GM10248 (cell line): ENCODE measurements around the gene ASPHD1.
"Not testable (repeated sequence)": the region's sequence is repeated elsewhere in the genome, so short reads cannot be mapped to it uniquely, and the experiment has no call there.

ENCODE experiments used
- CTCF ChIA-PET: fragments of 300-600 bp; sonication (Branson Sonifier 250); formaldehyde crosslinking; extraction: SDS; loops from one replicate; lab custom pipeline; 2021; ENCODE audit warnings: antibody characterized with exemption; lab: Yijun Ruan, JAX
- POLR2A ChIA-PET: fragments of 350-650 bp; sonication (Branson Sonifier 250); formaldehyde crosslinking; extraction: SDS; loops from one replicate; lab custom pipeline; 2020; ENCODE audit warnings: antibody characterized with exemption; lab: Yijun Ruan, JAX
- DNase-seq: peaks from one replicate; pipeline ENCODE4 v3.0.0; 2012; ENCODE audit errors: extremely low spot score
- TF ChIP-seq, protein P1 (sequence below): IDR thresholded peaks from 2 replicates; pipeline ENCODE4 v1.5.1; 2012; ENCODE audit warnings: mild to moderate bottlenecking, low read depth; ENCODE audit errors: extremely low read depth, missing control alignments, control extremely low read depth

ASPHD1 gene

DNA sequence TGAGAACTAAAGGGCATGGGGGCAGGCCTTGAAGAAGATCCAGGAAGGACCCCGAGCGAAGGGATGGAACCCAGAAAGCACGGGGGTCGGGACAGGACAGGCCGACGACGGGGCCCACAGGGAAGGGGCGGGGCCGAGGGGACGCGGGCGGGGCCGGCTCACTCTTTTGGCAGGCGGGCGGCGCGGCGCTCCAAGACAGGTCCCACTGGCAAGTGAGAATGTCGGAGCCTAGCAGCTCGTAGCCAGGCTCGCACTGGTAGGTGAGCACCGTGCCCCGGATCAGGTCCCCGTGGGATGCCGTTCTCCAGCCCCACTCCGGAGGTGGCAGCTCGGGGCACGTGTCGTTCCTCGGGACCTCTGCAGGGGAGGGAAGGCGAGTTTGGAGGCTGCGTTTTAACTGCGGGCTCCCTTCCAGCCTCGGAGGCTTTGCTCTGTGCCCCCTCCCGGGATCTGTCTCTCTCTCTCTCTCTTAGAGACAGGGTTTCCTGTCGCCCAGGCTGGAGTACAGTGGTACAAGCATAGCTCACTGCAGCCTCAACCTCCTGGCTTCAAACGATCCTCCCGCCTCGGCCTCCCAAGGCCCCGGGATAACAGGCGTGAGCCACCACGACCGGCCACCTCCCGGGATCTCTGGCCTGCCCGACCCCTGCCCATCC is 23.6 kb upstream of the ASPHD1 start:
- CTCF ChIA-PET: interaction anchor here (1.2 to 1.7 kb wide), 3 partner anchors 13 to 156 kb away, joined by 4 to 8 read pairs (median 4); partner anchors contain the start of gene CDIPT
- peak; percentile 34 for DNase-seq
- POLR2A ChIA-PET: no interaction called here
- TF ChIP-seq, protein P1, sequence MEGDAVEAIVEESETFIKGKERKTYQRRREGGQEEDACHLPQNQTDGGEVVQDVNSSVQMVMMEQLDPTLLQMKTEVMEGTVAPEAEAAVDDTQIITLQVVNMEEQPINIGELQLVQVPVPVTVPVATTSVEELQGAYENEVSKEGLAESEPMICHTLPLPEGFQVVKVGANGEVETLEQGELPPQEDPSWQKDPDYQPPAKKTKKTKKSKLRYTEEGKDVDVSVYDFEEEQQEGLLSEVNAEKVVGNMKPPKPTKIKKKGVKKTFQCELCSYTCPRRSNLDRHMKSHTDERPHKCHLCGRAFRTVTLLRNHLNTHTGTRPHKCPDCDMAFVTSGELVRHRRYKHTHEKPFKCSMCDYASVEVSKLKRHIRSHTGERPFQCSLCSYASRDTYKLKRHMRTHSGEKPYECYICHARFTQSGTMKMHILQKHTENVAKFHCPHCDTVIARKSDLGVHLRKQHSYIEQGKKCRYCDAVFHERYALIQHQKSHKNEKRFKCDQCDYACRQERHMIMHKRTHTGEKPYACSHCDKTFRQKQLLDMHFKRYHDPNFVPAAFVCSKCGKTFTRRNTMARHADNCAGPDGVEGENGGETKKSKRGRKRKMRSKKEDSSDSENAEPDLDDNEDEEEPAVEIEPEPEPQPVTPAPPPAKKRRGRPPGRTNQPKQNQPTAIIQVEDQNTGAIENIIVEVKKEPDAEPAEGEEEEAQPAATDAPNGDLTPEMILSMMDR: no peak

DNA sequence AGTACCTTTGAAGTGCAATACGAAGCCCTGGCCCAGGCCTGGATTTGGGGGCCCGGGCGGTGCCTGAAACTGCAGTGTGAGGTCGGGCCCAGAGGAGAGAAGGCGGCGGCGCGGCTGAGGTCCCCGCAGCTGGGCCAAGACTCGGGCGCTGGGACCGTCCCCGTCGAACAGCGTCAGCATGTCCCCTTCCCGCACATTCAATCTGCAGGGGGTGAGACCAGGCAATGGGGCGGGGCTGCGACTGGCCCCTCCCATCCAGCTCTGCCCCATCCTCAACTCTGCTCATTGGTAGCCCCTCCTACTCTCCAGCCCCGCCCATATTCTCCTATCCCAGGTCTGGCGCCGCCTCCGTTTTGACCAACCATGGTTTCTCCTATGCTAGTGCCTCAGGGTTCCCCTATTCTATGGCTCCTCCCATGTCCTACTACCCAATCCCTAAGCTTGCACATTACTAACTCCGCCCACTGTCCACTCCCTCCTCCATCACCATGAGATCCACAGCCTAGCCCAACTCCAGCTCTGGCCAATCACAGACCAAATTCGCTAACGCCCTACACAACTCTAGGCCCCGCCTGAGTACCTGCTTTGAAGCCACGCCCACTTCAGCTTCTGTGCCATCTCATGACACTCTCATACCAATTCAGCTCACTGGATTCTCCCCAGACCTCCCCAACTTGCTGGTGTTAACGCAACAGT is 22.9 kb upstream of the ASPHD1 start:
- POLR2A ChIA-PET: no interaction called here
- TF ChIP-seq, protein P1: no peak
- DNase-seq: peak; percentile 73
- CTCF ChIA-PET: interaction anchor here (1.2 to 1.7 kb wide), 3 partner anchors 13 to 155 kb away, joined by 4 to 8 read pairs (median 6); partner anchors contain the start of gene CDIPT

DNA sequence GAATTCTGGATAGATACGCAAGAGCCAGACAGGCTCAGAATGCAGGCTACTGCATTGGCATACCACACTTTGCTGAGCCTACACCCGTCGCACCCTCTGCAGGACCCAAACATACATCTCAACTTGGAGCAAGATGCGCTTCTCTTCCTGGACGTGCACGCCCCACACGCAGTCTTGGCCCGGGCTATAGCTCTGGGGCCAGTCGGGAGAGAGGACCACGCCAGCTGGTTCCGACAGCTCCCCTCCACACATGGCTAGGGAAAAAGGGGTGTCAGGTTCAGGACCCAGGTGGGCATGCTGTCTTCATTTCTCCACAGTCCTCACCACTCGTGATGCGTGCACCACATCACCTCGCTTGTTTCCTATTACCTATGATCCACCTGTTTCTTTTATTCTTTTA is 22.1 kb upstream of the ASPHD1 start:
- ChIA-PET CTCF (interaction anchor here (1.2 to 1.5 kb wide), 2 partner anchors 14 to 30 kb away, joined by 6 to 8 read pairs; partner anchors contain the start of gene CDIPT), POLR2A (no interaction called here)
- DNase-seq: no peak
- TF ChIP-seq, protein P1: no peak

DNA sequence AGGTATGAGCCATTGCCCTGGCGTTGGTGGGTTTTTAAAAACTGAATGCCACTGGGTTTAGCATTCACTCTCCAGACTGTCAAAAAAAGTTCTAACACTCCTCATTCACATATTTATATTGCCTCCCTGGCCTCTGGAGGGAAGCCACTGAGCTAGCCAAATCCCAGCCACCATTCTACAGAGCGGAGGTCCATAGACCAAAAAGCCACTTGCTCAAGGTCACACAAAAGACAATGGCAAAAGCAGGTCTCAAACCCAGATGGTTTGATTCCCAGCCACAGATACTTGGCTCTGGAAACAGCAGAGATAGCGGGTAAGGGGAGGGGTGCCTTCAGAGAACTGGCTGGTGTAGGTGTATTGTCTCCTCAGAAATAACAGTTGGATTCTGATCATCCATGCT is 19.2 kb upstream of the ASPHD1 start:
- DNase-seq: no peak
- ChIA-PET CTCF (interaction anchor here (2.5 kb wide), 1 partner anchor 33 kb away, joined by 10 read pairs; no protein-coding TSS in a partner anchor), POLR2A (no interaction called here)
- TF ChIP-seq, protein P1: no peak

DNA sequence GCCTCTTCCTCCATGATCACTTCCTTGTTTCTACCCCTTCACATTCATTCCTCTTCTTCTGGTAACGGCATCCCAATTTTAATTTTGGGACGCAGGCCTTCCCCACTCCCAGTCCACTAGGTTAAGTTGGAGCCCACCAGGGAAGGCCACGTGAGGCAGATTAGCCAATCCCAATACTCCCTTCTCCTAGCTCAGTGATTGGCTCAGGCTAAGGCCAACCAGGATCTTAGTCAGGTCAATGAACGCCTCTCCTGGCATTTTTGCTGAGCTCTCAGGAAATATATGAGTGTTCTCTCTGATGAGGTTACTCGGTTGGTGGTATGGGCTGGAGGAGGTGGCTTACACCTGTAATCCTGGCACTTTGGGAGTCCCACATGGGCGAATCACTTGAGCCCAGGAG is 16.3 kb upstream of the ASPHD1 start:
- TF ChIP-seq, protein P1: no peak
- ChIA-PET CTCF (interaction anchor here (1.1 to 1.7 kb wide), 3 partner anchors 14 to 68 kb away, joined by 3 to 4 read pairs (median 3); partner anchors contain the start of gene PAGR1), POLR2A (no interaction called here)
- no peak for DNase-seq

DNA sequence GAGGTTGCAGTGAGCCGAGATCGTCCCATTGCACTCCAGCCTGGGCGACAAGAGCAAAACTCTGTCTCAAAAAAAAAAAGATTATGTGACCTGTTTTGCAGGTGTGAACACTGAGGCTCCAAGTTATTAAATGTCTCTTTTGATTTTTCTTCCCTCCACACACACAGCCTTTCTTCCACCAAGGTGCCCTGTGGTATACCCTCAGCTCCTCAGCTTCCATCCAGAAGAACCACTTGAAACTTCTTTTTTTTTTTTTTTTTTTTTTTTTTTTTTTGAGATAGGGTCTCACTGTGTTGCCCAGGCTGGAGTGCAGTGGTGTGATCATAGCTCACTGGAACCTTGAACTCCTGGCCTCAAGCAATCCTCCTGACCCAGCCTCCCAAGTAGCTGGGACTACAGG is 10.9 kb upstream of the ASPHD1 start:
- CTCF ChIA-PET: interaction anchor here (0.6 kb wide), 1 partner anchor 41 kb away, joined by 3 read pairs; no protein-coding TSS in a partner anchor
- DNase-seq, POLR2A ChIA-PET: not testable (repeated sequence)
